Ovary (tissue), 3 donors: ENCODE data around the gene LIMS1.

Source experiments
- EP300 ChIP-seq: sonication (generic); formaldehyde crosslinking; IDR thresholded peaks from one replicate; pipeline ENCODE4 v1.6.1; 2017; ENCODE audit warnings: antibody characterized with exemption
- POLR2A ChIP-seq: fragments of 450-650 bp; IDR thresholded peaks from one replicate; pipeline ENCODE4 v1.6.1; 2017; ENCODE audit warnings: antibody characterized with exemption, mild to moderate bottlenecking, moderate library complexity
- TF ChIP-seq, protein P1 (sequence below), 3 donors: fragments of 450-650 bp in 2 of 3; fragments of 200-600 bp in 1 of 3; IDR thresholded peaks; one replicate each; pipeline versions ENCODE4 v1.5.1 to v1.8.0; 2016 to 2022; ENCODE audit warnings: antibody characterized with exemption in 3 of 3, mild to moderate bottlenecking in 1 of 3
- donor health status: DM: no; HTN: no; CAD: no.

DNA sequence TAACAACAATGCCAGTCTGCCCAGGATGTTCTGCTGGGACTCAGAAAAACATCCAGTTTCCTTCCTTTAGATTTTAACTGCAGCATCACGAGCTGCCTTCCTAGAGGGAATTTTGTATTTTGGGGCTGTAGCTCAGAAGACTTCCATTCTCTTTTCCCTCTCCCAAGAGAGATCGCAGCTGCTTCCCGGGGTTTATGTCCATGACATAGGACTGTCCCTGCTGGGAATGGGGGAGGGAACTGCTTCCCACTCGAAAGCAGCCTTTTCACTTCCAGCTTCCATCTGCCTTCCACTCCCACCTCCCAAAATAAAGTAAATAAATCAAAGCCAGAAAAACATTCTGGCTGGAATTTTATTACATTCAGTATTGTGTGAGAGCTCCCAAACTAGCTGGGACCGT, 52.4 kb downstream of the LIMS1 start:
- TF ChIP-seq, protein P1, sequence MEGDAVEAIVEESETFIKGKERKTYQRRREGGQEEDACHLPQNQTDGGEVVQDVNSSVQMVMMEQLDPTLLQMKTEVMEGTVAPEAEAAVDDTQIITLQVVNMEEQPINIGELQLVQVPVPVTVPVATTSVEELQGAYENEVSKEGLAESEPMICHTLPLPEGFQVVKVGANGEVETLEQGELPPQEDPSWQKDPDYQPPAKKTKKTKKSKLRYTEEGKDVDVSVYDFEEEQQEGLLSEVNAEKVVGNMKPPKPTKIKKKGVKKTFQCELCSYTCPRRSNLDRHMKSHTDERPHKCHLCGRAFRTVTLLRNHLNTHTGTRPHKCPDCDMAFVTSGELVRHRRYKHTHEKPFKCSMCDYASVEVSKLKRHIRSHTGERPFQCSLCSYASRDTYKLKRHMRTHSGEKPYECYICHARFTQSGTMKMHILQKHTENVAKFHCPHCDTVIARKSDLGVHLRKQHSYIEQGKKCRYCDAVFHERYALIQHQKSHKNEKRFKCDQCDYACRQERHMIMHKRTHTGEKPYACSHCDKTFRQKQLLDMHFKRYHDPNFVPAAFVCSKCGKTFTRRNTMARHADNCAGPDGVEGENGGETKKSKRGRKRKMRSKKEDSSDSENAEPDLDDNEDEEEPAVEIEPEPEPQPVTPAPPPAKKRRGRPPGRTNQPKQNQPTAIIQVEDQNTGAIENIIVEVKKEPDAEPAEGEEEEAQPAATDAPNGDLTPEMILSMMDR (IDR thresholded peaks at IDR 0.05) = no peak
- TF ChIP-seq EP300 = no peak
- TF ChIP-seq POLR2A = no peak
